Esophagus muscularis mucosa (tissue), 4 donors: ENCODE measurements around the gene NXN. TPM values are rescaled to one million over a fixed set of nuclear protein-coding genes. Genes with fewer than 3 reads are reported as not detected.

Source experiments
- DNase-seq: peaks from one replicate; pipeline ENCODE4 v3.0.0-alpha.2; 2017; ENCODE audit errors: extremely low spot score
- H3K27ac ChIP-seq, 4 donors: fragments of 200-600 bp; sonication (generic); replicated peaks in 1 of 4; 1 replicate in 3 of 4; 2 replicates in 1 of 4; pipeline ENCODE4 v1.5.1; 2016 to 2019; ENCODE audit warnings: mild to moderate bottlenecking in 1 of 4
- H3K27me3 ChIP-seq, 4 donors: fragments of 200-600 bp; sonication (generic); one replicate each; pipeline versions ENCODE4 v1.5.1 to v1.6.0; 2016 to 2019
- H3K36me3 ChIP-seq, 4 donors: fragments of 200-600 bp; sonication (generic); one replicate each; pipeline ENCODE4 v1.5.1; 2016 to 2019
- H3K4me1 ChIP-seq, 4 donors: fragments of 200-600 bp; sonication (generic); one replicate each; pipeline ENCODE4 v1.5.1; 2016 to 2019
- H3K4me3 ChIP-seq, 4 donors: fragments of 200-600 bp; sonication (generic); 1 replicate in 2 of 4; 2 replicates in 2 of 4; pipeline ENCODE4 v1.5.1; 2016 to 2019; ENCODE audit warnings: mild to moderate bottlenecking in 4 of 4, moderate library complexity in 1 of 4
- H3K9me3 ChIP-seq, 4 donors: fragments of 200-600 bp; sonication (generic); 1 replicate in 3 of 4; 2 replicates in 1 of 4; pipeline ENCODE4 v1.5.1; 2016 to 2019
- CTCF ChIP-seq, 3 experiments: fragments of 200-600 bp in 2 of 3; fragments of 450-650 bp in 1 of 3; sonication (generic) in 2 of 3; IDR thresholded peaks; one replicate each; pipeline ENCODE4 v1.5.1; 2017 to 2019; ENCODE audit warnings: antibody characterized with exemption in 3 of 3, mild to moderate bottlenecking in 2 of 3, moderate library complexity in 1 of 3
- EP300 ChIP-seq: sonication (generic); formaldehyde crosslinking; IDR thresholded peaks from one replicate; pipeline ENCODE4 v1.6.1; 2017; ENCODE audit warnings: antibody characterized with exemption
- POLR2A ChIP-seq: fragments of 450-650 bp; IDR thresholded peaks from one replicate; pipeline ENCODE4 v1.6.1; 2017; ENCODE audit warnings: antibody characterized with exemption, moderate library complexity, mild to moderate bottlenecking, low read depth
- POLR2AphosphoS5 ChIP-seq, 2 donors: sonication (generic); formaldehyde crosslinking; IDR thresholded peaks; one replicate each; pipeline ENCODE4 v1.6.1; 2017; ENCODE audit warnings: antibody characterized with exemption in 2 of 2
- WGBS: methylation state at CpG from one replicate; pipeline ENCODE4 v1.1.5; 2018; 5-methylcytosine and 5-hydroxymethylcytosine counted together
- intact Hi-C: fragments of 100-400 bp; cut with DNase I; formaldehyde crosslinking; loops from one replicate; pipeline ENCODE4 v1.15.1; 2023
- total RNA-seq, 4 donors: library from RNA; depleted of rRNA; stranded (reverse); fragments of >200 nt; gene quantifications; one replicate each; pipeline versions ENCODE4 v1.1.0 to v1.2.1, GENCODE V29; 2016

Gene NXN
- total RNA-seq, 4 donors from 2014 or later: 37.0 to 65.6 (median 49.8) TPM

GRCh38 chr17:992933-993332 lies 13.4 kb upstream of the NXN start:
- 55% methylated on average over 12 of the region's 13 CpGs for WGBS
- intact Hi-C loops: no loop called here
- H3K36me3 ChIP-seq: no peaks in the 10 kb centered on the region
- DNase-seq: no peak
- H3K9me3 ChIP-seq: no peaks in the 10 kb centered on the region
- TF ChIP-seq POLR2AphosphoS5 (IDR thresholded peaks at IDR 0.05): no peak
- TF ChIP-seq EP300: no peak
- TF ChIP-seq CTCF (IDR thresholded peaks at IDR 0.05): no peak
- TF ChIP-seq POLR2A: no peak
- H3K4me3 ChIP-seq: no peak overlapping the region
- H3K27me3 ChIP-seq: no peaks in the 10 kb centered on the region
- H3K4me1 ChIP-seq: peaks cover 2 to 14% (median 12%) of the 10 kb centered on the region in 4 donors
- no peak overlapping the region for H3K27ac ChIP-seq

GRCh38 chr17:988561-988960 lies 9.0 kb upstream of the NXN start:
- WGBS: 85% methylated on average over 11 of the region's 11 CpGs
- Histone ChIP-seq H3K27ac (no peak overlapping the region), H3K36me3 (no peaks in the 10 kb centered on the region), H3K4me1 (no peaks in the 10 kb centered on the region), H3K9me3 (no peaks in the 10 kb centered on the region), H3K27me3 (no peaks in the 10 kb centered on the region), H3K4me3 (no peak overlapping the region)
- intact Hi-C loops: no loop called here
- TF ChIP-seq CTCF (IDR thresholded peaks at IDR 0.05): no peak
- TF ChIP-seq POLR2A: no peak
- TF ChIP-seq POLR2AphosphoS5 (IDR thresholded peaks at IDR 0.05): no peak
- no peak for TF ChIP-seq EP300
- DNase-seq: no peak

- Histone ChIP-seq H3K27ac (no peak overlapping the region), H3K4me3 (no peak overlapping the region), H3K36me3 (no peaks in the 10 kb centered on the region), H3K4me1 (no peaks in the 10 kb centered on the region), H3K27me3 (no peaks in the 10 kb centered on the region), H3K9me3 (no peaks in the 10 kb centered on the region)
- intact Hi-C loops: no loop called here
- DNase-seq: no peak
- TF ChIP-seq CTCF (IDR thresholded peaks at IDR 0.05) (no peak), EP300 (no peak), POLR2A (no peak), POLR2AphosphoS5 (IDR thresholded peaks at IDR 0.05) (no peak)
- 92% methylated on average over 15 of the region's 15 CpGs for WGBS
These were observed 8.4 kb upstream of the NXN start for GRCh38 chr17:987931-988330.

- no peak for DNase-seq
- Histone ChIP-seq H3K4me3 (no peak overlapping the region), H3K27me3 (no peaks in the 10 kb centered on the region), H3K9me3 (no peaks in the 10 kb centered on the region), H3K4me1 (peaks cover 0 to under 1% (median 0%) of the 10 kb centered on the region in 4 donors), H3K27ac (no peak overlapping the region), H3K36me3 (no peaks in the 10 kb centered on the region)
- WGBS: 89% methylated on average over 3 of the region's 6 CpGs
- TF ChIP-seq POLR2A (no peak), CTCF (IDR thresholded peaks at IDR 0.05) (no peak), POLR2AphosphoS5 (IDR thresholded peaks at IDR 0.05) (no peak), EP300 (no peak)
- intact Hi-C loops: no loop called here
These were observed 6.8 kb upstream of the NXN start for GRCh38 chr17:986322-986929.

- no peak overlapping the region for H3K4me3 ChIP-seq
- H3K9me3 ChIP-seq: no peaks in the 10 kb centered on the region
- WGBS: 33% methylated on average over 3 of the region's 3 CpGs
- H3K4me1 ChIP-seq: peaks cover 7 to 16% (median 15%) of the 10 kb centered on the region in 4 donors
- TF ChIP-seq POLR2A (no peak), EP300 (no peak), POLR2AphosphoS5 (IDR thresholded peaks at IDR 0.05) (no peak), CTCF (IDR thresholded peaks at IDR 0.05) (no peak)
- H3K27ac ChIP-seq: no peak overlapping the region
- no peaks in the 10 kb centered on the region for H3K36me3 ChIP-seq
- H3K27me3 ChIP-seq: no peaks in the 10 kb centered on the region
- no peak for DNase-seq
- intact Hi-C loops: no loop called here
These were observed 4.3 kb upstream of the NXN start for GRCh38 chr17:983921-984320.
